Heart left ventricle (tissue), 13 donors: Measurements from ENCODE around the gene BIRC5.

ENCODE experiments used
- POLR2A ChIP-seq, 2 donors: fragments of 450-650 bp; IDR thresholded peaks; one replicate each; pipeline ENCODE4 v1.6.1; 2017; ENCODE audit warnings: antibody characterized with exemption in 2 of 2, mild to moderate bottlenecking in 2 of 2, moderate library complexity in 2 of 2
- TF ChIP-seq, protein P1 (sequence below), 12 donors: fragments of 200-600 bp; sonication (generic) in 4 of 12; IDR thresholded peaks; one replicate each; pipeline versions ENCODE4 v1.5.0 to v1.8.0; 2018 to 2022; ENCODE audit warnings: antibody characterized with exemption in 12 of 12, mild to moderate bottlenecking in 5 of 12
- donor health status: ischemic (EF 13 %, LVEDD 7.1; RV severe dilation, severe dysfunction).
- donor health status: DM: no; HTN: yes; CAD: no.
- donor health status: DM: no; HTN: no; CAD: no.
- donor health status: ischemic (EF 25% LVEDD 6.9; RV normal size, moderate dysfunction).
- donor health status: ischemic (EF 25% LVEDD 5.7; RV mildly dilated, moderate dysfunction).
- donor health status: ischemic (EF 35%, LVEDD 5.7; RV mildly dilated, moderate dysfunction).
- donor health status: nonischemic (EF 11% LVEDD 7.7; RV severe dilation, severe dysfunction).
- donor health status: DM: yes; HTN: yes; CAD: no.
- donor health status: PGD.
- donor health status: ischemic (EF 29% LVEDD 5.4; RV normal size, mild dysfunction).
- donor health status: nonischemic (EF 23%, LVEDD 6.1; RV moderate dilation, normal function).

- TF ChIP-seq, protein P1, sequence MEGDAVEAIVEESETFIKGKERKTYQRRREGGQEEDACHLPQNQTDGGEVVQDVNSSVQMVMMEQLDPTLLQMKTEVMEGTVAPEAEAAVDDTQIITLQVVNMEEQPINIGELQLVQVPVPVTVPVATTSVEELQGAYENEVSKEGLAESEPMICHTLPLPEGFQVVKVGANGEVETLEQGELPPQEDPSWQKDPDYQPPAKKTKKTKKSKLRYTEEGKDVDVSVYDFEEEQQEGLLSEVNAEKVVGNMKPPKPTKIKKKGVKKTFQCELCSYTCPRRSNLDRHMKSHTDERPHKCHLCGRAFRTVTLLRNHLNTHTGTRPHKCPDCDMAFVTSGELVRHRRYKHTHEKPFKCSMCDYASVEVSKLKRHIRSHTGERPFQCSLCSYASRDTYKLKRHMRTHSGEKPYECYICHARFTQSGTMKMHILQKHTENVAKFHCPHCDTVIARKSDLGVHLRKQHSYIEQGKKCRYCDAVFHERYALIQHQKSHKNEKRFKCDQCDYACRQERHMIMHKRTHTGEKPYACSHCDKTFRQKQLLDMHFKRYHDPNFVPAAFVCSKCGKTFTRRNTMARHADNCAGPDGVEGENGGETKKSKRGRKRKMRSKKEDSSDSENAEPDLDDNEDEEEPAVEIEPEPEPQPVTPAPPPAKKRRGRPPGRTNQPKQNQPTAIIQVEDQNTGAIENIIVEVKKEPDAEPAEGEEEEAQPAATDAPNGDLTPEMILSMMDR (IDR thresholded peaks at IDR 0.05) = no peak
- TF ChIP-seq POLR2A (IDR thresholded peaks at IDR 0.05) = no peak
These were observed 31.5 kb upstream of the BIRC5 start for GRCh38 chr17:78182504-78182903.
